Parathyroid adenoma (tissue), 2 donors: ENCODE results near the gene PDCD1.

Source experiments
- H2AFZ ChIP-seq: fragments of 300-600 bp; sonication (generic); one replicate; pipeline ENCODE4 v1.7.0; 2017; ENCODE audit warnings: antibody characterized with exemption, mild to moderate bottlenecking
- H3K27ac ChIP-seq: fragments of 300-600 bp; sonication (generic); one replicate; pipeline ENCODE4 v1.7.0; 2017
- H3K27me3 ChIP-seq: fragments of 300-600 bp; sonication (generic); one replicate; pipeline ENCODE4 v1.7.0; 2017; ENCODE audit warnings: low read length; ENCODE audit not compliant: control insufficient read depth, insufficient read depth
- H3K36me3 ChIP-seq: fragments of 300-600 bp; sonication (generic); one replicate; pipeline ENCODE4 v1.7.0; 2017; ENCODE audit warnings: low read length; ENCODE audit not compliant: control insufficient read depth, insufficient read depth
- H3K4me1 ChIP-seq: fragments of 300-600 bp; sonication (generic); one replicate; pipeline ENCODE4 v1.7.0; 2017; ENCODE audit warnings: control low read depth
- H3K4me2 ChIP-seq: fragments of 300-600 bp; sonication (generic); one replicate; pipeline ENCODE4 v1.7.0; 2017; ENCODE audit warnings: low read length
- H3K4me3 ChIP-seq: fragments of 300-600 bp; sonication (generic); one replicate; pipeline ENCODE4 v1.7.0; 2017; ENCODE audit warnings: low read depth, low read length
- H3K79me2 ChIP-seq: fragments of 300-600 bp; sonication (generic); one replicate; pipeline ENCODE4 v1.7.0; 2017; ENCODE audit warnings: control low read depth
- H3K9ac ChIP-seq: fragments of 300-600 bp; sonication (generic); one replicate; pipeline ENCODE4 v1.7.0; 2017; ENCODE audit warnings: mild to moderate bottlenecking
- H3K9me3 ChIP-seq: fragments of 300-600 bp; sonication (generic); one replicate; pipeline ENCODE4 v1.7.0; 2017; ENCODE audit warnings: low read length; ENCODE audit not compliant: control insufficient read depth
- TF ChIP-seq, protein P1 (sequence below): fragments of 300-600 bp; sonication (generic); IDR thresholded peaks from one replicate; pipeline ENCODE4 v1.7.0; 2017; ENCODE audit warnings: antibody characterized with exemption, mild to moderate bottlenecking
- donor health status: primary hyperparathyroidism.

The PDCD1 gene

DNA sequence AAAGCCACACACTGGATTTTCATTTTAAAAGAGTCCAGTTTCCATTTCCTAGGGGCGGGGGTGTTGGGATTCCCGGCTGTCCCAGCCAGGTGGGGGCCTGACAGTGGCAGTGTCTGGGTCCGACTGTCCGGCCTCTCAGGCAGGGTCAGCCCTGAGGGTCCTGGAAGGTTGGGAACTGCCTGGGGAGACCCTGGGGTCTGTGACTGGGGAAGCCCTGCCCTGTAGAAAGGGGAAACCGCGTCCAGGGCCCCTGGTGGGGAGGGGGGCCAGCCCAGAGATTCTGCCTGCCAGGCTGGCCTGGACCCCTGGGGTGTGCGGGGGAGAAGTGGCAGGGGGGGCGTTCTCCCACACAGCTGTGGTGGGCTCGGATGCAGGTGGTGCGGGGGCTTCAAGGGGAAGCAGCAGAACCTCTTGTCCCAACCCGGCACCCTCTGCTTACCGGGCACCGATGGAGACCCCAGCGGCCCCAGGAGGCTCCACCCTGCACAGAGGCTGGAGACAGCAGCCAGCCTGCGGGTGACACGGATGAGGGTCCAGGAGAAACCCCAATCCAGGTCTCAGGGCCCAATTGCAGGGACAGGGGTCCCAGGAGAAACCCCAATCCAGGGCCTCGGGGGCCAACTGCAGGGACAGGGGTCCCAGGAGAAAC lies 15.7 kb upstream of the PDCD1 start:
- TF ChIP-seq, protein P1, sequence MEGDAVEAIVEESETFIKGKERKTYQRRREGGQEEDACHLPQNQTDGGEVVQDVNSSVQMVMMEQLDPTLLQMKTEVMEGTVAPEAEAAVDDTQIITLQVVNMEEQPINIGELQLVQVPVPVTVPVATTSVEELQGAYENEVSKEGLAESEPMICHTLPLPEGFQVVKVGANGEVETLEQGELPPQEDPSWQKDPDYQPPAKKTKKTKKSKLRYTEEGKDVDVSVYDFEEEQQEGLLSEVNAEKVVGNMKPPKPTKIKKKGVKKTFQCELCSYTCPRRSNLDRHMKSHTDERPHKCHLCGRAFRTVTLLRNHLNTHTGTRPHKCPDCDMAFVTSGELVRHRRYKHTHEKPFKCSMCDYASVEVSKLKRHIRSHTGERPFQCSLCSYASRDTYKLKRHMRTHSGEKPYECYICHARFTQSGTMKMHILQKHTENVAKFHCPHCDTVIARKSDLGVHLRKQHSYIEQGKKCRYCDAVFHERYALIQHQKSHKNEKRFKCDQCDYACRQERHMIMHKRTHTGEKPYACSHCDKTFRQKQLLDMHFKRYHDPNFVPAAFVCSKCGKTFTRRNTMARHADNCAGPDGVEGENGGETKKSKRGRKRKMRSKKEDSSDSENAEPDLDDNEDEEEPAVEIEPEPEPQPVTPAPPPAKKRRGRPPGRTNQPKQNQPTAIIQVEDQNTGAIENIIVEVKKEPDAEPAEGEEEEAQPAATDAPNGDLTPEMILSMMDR, result no peak
- no peaks in the 10 kb centered on the region for H3K4me1 ChIP-seq

GRCh38 chr2:241873803-241874110 lies 15.1 kb upstream of the PDCD1 start:
- Histone ChIP-seq H2AFZ (no peak overlapping the region), H3K4me3 (no peak overlapping the region), H3K4me1 (no peaks in the 10 kb centered on the region), H3K9ac (no peak overlapping the region), H3K27me3 (no peaks in the 10 kb centered on the region), H3K79me2 (no peaks in the 10 kb centered on the region), H3K4me2 (no peak overlapping the region), H3K27ac (no peak overlapping the region), H3K9me3 (no peaks in the 10 kb centered on the region), H3K36me3 (no peaks in the 10 kb centered on the region)
- TF ChIP-seq, protein P1, result no peak

More for the DNA sequence above, 15.7 kb upstream of the PDCD1 start:
- no peaks in the 10 kb centered on the region for H3K36me3 ChIP-seq
- H3K27me3 ChIP-seq, result no peaks in the 10 kb centered on the region
- no peak overlapping the region for H3K4me2 ChIP-seq
- H3K9me3 ChIP-seq, result no peaks in the 10 kb centered on the region
- no peak overlapping the region for H3K9ac ChIP-seq
- no peak overlapping the region for H2AFZ ChIP-seq
- no peak overlapping the region for H3K4me3 ChIP-seq
- no peaks in the 10 kb centered on the region for H3K79me2 ChIP-seq
- H3K27ac ChIP-seq, result no peak overlapping the region

- TF ChIP-seq, protein P1, result no peak
- Histone ChIP-seq H3K27me3 (no peaks in the 10 kb centered on the region), H3K27ac (no peak overlapping the region), H3K4me2 (no peak overlapping the region), H2AFZ (no peak overlapping the region), H3K36me3 (no peaks in the 10 kb centered on the region), H3K9ac (no peak overlapping the region), H3K9me3 (no peaks in the 10 kb centered on the region), H3K4me1 (no peaks in the 10 kb centered on the region), H3K79me2 (no peaks in the 10 kb centered on the region), H3K4me3 (no peak overlapping the region)
Measured at GRCh38 chr2:241873081-241873802, 14.5 kb upstream of the PDCD1 start.

GRCh38 chr2:241872313-241872642 lies 13.6 kb upstream of the PDCD1 start:
- no peak overlapping the region for H3K4me3 ChIP-seq
- no peak overlapping the region for H3K27ac ChIP-seq
- H3K27me3 ChIP-seq, result no peaks in the 10 kb centered on the region
- no peaks in the 10 kb centered on the region for H3K79me2 ChIP-seq
- no peaks in the 10 kb centered on the region for H3K4me1 ChIP-seq
- TF ChIP-seq, protein P1, result no peak
- no peak overlapping the region for H3K4me2 ChIP-seq
- no peaks in the 10 kb centered on the region for H3K36me3 ChIP-seq
- no peak overlapping the region for H3K9ac ChIP-seq
- no peak overlapping the region for H2AFZ ChIP-seq
- no peaks in the 10 kb centered on the region for H3K9me3 ChIP-seq
